Measurements from ENCODE around the gene POLR2C.
"Not testable (repeated sequence)": the region's sequence is repeated elsewhere in the genome, so short reads cannot be mapped to it uniquely, and the experiment has no call there.

Gene POLR2C

DNA sequence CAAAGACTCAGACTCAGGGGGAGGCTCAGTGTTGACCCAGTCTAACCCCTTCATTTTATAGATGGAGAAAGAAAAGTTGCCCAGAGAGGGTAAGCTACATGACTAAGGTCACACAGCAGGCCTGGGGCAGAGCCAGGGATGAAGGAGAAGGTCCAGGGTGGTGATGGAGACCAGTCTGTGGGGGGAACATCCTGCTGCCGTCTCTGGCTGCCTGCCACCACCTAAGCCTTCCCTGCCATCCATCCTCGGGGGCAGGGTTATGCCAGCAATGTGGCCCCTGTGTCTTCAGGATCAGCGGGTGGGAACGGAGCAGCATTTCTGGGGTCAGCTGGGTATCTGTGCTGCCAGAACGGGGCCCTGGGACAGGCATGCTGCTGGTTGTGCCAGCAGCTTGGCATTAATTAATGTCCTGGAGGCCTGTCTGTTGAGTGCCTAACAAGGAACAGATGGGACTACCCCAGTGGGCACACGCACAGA is 18.3 kb downstream of the POLR2C start:
- no peak for DNase-seq

DNA sequence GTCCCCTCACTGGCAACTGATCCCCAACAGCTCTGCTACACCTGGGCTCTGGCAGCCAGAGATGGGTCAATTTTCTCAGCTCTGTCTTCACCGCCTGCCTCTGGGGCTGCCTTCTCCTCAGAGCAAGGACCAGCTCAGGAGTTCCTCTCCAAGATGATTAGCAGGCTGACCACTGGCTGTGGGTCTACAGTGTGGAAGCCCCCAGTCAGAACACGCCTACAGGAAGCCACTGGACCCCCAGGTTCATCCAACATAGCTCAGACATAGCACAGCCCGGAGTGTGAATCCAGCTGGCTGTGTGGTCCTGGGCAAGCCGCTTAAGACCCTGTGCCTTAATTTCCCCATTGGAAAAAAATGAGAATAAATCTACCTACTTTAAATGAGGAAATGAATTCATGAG is 18.9 kb downstream of the POLR2C start:
- no peak for DNase-seq

DNA sequence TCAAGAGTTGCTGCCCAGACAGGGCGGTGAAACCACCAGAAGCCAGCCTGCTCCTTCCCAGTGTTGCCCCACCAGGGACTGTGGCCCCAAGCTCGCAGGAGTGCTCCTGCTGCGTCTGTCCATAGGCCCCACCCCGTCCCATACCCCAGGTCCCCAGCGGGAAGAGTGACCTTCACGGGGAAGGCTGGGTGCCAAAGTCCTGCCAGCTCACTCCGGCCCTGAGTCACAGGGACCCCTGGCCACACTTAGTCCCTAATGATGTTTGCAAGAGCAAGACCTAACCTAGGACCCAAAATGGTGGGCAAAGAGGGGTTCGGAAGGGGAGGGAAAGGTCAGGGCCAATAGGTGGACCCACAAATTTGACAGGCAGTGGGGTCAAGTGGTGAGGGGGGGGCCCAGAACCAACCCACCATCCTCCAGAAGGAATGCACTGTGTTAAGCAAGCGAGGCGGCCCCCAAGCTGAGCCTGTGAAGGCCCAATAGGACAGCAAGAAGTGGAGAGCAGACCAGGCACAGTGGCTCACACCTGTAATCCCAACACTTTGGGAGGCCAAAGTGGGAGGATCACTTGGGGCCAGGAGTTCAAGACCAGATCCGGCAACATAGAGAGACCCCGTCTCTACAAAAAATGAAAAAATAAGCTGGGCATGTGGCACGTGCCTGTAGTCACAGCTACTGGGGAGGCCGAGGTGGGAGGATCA is 20.5 kb downstream of the POLR2C start:
- DNase-seq, result no peak

DNA sequence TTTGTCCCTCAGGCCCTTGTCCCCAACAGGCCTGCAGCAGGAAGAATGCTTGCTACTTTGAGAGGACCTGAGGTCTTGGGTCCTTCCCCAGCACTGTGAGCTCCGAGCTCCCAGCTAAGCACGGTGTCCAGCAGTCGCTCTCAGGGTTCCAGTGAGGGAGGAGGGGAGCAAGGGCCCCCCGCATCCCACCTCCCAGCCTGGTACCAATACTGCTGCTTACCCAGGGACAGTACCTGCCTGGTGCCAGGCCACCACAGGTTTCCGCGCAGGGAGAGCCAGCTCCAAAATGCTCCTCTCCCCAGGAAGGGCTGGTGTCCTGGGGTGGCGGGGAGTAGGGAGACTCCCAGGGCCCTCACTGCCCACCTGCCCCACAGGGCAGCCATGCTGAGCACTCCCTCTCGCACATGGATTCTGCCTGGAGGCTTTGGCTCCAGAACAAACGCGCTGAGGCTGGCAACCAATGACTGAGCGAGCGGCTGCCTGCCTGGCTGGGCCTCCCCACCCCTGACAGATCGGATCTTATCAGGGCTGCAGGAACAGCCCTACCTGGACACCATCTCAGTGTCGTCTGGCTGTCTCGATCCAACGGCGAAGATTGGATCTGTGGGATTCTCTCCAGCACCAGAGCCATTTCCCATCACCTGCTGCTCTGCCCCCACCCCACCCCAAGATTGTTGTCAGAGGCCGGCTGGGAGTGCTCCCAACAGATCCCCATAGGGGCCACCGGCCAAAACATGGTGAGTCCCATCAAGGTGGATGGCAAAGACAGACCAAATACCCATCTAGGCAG is 21.4 kb downstream of the POLR2C start:
- DNase-seq, result no peak

DNA sequence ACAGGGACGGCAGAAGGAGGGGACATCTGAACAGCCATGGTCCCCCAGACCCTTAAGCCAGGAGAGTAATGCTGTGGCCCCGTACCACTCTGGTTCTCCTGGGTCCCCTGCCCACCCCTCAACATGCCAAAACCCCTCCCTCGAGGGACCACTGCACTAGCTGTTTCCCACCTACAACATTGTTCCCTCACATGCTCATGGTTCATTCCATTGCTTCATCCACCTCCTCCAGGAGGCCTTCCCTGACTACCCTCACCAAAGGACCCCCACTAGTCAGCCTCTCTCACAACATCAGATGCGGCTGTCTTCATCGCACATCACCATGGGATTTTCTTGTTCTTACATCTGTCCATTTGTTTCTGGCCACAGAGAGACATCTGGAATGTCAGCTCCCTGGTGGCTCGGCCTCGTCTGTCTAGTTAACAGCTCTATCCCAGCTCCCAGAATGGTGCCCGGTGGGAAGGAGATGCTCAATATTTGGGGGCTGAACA is 22.1 kb downstream of the POLR2C start:
- DNase-seq, result no peak

DNA sequence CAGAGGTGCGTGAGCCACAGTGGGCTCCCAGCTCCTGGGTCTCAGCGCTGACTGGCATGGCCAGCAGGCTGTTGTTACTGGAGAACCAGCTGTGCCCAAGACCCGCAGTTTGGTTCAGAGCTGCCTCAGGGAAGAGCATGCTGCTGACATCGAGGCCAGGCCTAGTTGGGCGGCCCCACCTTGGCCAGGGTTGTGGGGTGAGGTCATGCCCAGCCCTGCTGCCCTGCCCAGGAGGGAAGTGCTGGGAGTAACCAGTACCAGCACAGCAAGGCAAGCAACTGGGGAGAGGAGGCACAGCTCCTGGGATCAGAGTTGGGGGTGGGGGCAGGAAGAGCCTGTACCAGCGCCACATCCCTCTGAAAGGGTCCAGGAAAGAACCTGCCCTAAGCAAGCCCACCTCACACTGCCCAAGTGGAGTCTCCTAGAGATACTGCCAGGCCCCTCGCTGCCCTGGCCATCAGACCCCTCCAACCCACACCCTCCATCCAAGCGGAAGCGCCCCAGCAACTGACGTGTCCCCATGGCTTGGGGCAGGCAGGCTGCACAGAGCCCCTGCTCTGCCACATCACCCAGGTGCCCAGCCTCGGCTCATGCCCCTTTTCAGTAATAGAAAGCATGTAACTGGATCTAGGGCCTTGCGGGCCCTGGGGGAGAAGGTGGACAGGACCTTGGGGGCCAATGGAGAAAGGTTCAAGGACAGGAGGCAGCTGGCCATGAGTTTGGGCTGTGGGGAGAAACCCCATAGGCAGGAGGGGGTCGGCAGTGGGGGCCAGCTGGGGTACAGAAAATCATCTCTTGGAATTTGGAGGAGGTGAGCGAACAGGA is 22.8 kb downstream of the POLR2C start:
- no peak for DNase-seq

DNA sequence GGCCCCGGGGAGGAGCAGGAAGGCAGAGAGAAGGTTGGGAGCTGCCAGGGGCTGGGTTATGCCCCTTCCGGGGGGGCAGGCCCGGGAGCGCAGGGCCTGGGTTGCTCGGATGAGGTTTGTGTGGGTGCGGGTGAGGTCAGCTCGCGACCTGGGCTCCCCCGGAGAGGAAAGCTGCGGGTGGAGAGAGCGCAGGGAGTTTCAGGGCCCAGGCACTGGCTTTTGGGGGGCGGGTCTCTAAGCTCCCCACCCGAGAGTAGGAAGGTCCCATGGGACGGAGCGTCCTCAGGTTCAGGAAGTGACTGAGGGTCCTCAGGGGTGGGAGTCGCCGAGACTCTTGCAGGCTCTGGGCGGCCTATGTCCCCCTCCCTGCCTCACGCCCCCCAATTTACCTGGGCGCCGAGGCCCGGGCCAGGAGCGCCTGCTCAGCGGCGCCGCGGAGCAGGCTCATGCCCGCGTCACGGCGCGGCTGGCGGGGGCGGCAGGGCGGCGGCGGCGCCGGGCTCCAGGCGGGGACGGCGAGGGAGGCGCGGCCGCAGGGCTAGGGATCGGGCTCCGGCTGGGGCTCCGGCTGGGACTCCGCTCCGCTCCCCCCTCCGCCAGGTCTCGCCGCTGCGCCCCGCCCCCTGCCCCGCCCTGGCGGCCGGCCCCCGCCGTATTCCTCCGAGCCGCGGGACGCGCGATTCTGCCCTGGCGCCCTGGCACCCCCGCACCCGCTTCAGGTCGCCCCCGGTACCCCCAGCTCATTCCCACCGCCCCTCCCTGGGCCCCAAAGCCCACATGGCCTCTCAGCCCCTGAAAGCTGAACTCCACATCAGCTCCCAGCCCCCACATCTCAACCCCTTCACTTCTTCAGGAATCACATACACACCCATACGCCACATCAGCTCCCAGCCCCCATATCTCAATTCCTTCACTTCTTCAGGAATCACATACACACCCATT is 23.7 kb downstream of the POLR2C start, which contains the start of gene DOK4:
DOK4 (minus strand) TSS at position 578 of the 942 bp plus-strand sequence. CDS start 6,986 bp downstream, outside the sequence.
- peak; percentile 21 for DNase-seq

DNA sequence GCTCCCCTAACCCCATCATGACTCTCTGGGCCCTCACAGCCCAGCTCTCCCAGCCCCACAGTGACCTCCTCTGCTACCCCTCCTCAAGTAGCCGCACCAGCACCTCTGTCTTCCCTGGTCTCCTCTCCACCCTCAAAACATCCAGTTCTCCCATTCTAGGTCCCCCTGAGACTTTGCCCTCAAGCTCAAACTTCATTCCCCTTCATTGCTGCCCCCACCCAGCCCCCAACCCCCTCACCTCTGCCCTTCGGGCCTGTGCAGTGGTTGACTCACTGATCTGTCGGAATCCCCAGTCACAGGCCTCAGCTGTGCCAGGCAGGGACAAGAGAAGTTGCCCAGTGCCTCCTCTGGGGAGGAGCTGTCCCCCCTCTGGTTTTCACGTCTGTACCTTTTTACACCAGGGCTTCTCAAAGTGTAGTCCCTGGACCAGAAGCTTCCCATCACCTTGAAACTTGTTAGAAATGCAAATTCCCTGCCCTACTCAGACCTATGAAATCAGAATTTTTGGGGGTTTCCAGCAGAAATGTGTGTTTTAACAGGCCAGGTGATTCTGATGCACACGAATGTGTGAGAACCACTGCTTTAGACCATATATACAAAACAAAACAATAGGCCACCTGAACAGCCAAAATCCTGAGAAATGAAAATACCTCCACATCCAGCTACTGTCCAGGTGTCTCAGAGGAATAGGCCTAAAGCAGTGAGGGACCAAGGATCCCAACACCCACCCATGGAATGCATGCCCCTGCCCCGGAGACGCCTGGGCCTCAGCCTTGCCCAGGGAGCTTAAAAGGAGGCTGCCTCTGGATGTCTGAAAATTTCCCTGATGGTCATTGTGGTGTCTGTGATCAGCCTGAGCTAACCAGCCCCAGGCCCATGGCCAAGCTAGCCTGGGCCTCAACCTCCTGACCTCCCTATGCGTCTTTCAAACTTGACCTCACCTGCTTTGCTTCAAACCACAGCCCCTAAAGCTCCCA is 24.7 kb downstream of the POLR2C start:
- DNase-seq, result no peak

DNA sequence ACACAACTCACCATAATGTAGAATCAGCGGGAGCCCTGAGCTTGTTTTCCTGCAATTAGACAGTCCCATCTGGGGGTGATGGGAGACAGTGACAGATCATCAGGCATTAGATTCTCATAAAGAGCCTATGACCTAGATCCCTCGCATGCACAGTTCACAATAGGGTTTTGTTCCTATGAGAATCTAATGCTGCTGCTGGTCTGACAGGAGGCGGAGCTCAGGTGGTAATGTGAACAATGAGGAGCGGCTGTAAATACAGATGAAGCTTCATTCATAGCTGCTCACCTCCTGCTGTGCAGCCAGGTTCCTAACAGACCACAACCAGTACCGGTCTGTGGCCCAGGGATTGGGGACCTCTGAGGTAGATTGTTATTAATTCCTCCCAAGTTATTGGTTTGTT is 26.8 kb downstream of the POLR2C start:
- no peak for DNase-seq

DNA sequence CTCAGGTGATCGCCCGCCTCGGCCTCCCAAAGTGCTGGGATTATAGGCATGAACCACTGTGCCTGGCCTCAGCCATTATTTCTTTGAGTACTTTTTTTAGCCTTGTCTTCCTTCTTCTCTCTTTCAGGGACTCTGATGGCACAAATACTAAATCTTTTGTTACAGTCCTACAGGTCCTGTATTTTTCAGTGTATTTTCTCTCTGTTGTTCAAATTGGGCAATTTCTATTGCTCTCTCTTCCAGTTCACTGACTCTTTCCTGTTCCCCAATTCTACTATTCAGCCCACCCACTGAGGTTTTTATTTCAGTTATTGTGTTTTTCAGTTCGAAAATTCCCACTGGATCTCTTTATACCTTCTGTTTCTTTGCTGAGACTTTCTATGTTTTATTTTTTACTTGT is 31.3 kb downstream of the POLR2C start:
- DNase-seq, result no peak

DNA sequence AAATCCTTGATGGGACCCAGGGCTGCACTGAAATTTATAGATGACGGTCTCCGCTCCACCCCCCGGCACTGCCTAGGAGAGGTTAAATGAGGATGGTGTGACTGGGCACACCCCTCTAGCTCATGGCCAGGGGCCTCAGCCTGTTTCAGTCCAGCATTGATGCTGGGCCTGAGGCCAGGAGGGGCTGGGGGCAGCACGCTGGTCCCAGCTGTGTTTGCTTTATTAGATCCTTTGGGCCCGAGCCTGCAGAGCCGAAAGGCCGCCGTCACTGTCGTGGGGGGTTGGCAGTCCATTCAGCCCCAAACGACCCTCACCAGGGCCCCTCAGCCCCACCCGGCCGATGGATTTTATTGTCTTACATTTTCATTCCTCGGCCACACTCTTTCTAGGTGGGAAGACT is 34.6 kb downstream of the POLR2C start:
- no peak for DNase-seq

DNA sequence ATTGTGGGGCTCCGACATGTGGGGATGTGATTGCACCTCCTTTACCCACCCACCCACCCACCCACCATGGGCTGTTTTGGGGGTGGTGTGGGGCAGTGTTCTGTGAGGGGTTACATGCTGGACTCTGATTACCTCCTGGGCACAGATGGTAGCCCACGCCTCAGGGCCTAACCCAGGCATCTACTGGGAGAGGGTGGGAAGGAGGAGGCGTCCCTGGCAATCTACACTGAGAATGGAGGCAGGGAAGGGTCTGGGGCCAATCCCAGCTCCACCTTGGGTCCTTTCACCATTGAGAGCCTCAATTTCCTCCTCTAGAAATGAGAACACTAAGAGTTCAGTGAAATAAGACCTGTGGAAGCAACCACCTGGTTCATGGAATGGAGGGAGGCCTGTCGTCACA is 35.6 kb downstream of the POLR2C start:
- no peak for DNase-seq

DNA sequence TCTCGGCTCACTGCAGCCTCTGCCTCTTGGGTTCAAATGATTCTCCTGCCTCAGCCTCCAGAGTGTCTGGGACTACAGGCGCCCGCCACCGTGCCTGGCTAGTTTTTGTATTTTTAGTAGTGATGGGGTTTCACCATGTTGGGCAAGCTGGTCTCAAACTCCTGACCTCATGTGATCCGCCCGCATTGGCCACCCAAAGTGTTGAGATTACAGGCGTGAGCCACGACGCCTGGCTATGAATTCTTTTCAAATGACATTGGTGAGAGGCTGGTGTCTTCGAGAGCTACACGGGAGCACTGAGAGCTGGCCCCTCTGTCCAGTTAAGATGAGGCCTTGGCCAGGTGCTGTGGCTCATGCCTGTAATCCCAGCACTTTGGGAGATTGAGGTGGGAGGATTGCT is 37.5 kb downstream of the POLR2C start:
- not testable (repeated sequence) for DNase-seq

DNA sequence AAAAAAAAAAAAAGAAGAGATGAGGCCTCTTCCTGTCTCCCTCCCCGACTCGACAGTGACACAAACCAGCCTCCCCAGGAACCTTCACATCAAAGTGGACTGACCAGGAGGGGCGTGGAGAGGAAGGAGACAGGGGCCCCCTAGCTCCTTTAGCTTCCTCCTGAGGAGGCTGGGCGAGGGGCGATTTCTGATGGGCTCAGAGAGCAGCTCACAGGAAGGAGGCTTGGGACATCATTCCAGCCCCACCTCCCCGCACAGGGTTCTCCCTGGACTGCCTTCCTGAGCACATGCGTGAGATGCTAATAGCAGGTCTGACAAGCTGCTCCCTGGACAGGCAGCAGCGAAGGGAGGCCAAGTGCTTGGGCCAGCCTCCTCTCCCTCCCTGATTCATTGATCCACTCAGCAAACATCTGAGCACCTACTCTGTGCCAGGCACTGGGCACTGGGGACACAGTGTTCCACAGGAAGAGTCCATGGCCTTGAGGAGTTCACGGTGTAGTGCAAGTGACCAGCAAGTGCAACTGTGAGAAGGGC is 38.2 kb downstream of the POLR2C start:
- no peak for DNase-seq

DNA sequence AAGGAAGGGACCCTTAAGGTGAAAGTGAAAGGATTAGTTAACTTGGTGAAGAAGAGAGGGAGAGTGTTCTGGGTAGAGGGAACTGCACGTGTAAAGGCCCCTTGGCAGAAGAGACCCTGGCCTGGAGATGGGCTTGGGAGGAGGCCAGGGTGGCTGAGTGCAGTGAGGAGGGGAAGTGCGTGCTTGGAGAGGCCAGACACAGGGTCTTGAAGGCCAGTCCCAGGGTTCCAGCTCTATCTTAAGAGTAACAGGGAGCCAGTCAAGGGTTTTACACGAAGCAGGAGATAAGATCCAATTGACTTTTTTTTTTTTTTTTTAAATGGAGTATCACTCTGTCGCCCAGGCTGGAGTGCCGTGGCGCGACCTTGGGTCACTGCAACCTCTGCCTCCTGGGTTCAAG is 39.0 kb downstream of the POLR2C start:
- DNase-seq, result no peak

DNA sequence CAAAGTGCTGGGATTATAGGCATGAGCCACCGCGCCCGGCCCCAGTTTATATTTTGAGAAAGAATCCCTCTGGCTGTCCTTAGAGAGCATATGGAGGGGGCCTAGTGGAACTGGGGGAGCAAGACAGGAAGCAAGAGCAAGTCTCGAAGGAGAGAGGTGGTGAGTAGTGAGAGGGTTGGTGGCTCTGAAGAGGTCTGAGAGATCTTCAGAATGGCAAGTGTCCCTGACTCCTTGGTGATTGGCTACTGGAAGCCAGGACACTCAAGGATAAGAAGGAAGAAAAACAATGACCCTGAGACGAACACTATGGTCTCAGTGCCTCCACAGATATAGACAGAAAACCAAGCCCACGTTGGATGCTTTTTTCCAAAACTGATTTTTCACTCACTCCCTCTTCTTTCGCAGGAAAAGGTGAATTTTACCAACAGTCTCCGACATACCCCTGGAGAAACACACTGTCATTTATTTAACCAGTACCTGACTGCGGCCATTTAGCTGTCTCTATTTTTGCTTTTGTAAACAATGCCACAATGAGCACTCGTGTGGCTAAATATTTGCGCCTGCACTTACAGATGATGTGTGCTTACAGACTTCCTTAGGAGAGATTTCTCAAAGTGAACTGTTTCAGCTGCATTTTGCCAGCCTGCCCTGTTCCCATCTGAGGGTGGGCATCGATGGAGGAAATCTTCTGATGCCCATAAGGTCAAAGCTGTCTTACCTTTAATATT is 39.7 kb downstream of the POLR2C start:
- no peak for DNase-seq

DNA sequence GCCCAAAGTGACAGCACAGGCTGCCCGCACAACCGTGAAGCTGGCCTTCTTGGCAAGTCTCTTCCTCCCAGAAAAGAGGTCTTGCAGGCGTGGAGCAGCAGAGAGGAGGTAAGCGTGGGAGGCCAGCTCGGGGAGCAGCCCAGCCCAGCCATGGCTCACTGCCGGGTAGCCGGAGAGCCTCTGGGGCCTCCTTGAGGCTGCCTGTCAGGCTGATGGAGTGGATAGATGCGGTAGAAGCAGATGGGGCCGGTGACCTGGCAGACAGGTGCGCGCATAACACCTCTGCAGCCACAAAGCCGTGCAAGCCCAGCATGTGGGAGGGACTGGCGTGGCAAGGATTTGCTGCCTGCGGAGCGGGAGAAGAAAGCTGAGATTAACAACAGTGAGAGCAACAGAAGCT is 40.9 kb downstream of the POLR2C start:
- no peak for DNase-seq

DNA sequence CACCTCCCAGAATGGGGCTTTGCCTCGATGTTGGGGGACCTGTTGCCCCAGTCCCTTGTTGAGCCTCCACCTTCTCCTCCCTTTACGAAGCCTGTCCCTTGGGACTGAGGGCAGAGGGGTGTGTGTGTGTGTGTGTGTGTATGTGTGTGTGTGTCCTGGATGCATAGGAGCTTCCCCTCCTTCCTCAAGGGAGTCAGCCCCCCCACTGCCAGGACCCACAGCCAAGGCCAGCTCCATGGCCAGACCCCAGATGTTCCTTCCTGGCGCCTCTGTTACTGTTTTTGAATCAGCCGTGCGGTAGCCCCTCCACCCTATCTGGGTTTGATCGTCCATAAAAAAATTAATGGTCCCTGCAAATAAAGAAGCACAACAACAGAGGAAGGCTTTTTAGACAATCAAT is 41.5 kb downstream of the POLR2C start:
- no peak for DNase-seq

DNA sequence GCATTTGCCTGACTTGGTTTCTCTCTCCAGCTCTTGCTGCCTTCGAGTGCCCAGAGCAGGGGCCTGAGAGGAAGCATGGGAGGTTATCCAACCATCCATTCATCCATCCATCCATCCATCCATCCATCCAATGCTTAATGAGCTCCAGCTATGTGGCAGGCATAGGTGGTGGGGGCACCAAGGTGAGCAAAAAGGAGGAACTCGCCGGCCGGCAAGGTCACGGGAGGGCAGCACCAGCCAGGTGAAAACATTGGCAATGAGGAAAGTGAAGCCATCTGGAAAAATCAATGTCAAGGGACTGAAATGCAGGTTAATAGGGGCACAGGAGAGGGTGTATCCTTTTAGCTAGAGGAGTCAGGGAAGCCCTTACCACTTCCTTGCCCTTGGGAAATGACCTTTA is 42.0 kb downstream of the POLR2C start:
- DNase-seq, result no peak

DNA sequence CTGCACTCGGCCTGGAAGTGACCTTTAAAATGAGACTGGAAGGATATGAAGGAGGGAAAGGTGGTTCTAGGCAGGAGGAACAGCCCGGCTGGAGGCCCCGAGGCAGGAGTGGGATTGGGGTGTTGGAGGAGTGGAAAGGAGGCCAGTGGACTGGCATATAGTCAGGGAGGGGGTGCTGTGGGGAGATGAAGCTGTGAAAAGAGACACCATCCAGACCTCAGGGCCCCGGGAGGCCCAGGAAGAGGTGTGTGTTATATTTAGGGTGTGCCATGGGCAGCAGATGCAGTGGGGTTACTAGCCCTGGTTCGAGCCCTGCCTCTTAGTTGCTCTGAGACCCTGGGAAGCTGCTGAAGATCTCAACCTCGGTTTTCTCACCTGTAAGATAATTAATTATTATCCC is 42.7 kb downstream of the POLR2C start:
- no peak for DNase-seq

Data from GDM1 (cell line).